Caki2 (cell line): ENCODE measurements around the gene MBD3. TPM values are rescaled to one million over a fixed set of nuclear protein-coding genes. Genes with fewer than 3 reads are reported as not detected.
A peak's percentile ranks its signal among the peaks of the same experiment; 100 is the strongest.
"Not testable (repeated sequence)": the region's sequence is repeated elsewhere in the genome, so short reads cannot be mapped to it uniquely, and the experiment has no call there.

Experiments
- DNase-seq: peaks from one replicate; pipeline ENCODE4 v3.0.0-alpha.2; 2015; ENCODE audit warnings: low read depth
- in situ Hi-C: cut with HindIII; loops from 2 replicates; pipeline ENCODE4 v1.10.0; 2016; ENCODE audit warnings: low sequenced_read_pairs, low pct_unique_long_range_greater_than_20kb, mixed read lengths
- total RNA-seq: library from RNA; depleted of rRNA; stranded (reverse); fragments of >200 nt; shearing (Covaris generic); gene quantifications from 2 replicates; pipeline ENCODE4 v1.2.3, GENCODE V29; 2014; ENCODE audit warnings: low replicate concordance; rRNA removed

Gene MBD3
- 65.2 and 100 TPM in 2 replicates for total RNA-seq

GRCh38 chr19:1592755-1593500, at the start of gene MBD3:
MBD3 (minus strand) TSS chr19:1592865; CDS start chr19:1592631, 234 bp downstream.
- DNase-seq = peak; percentile 77
- in situ Hi-C loops = no loop called here

GRCh38 chr19:1640893-1641448, 48.3 kb upstream of the MBD3 start:
- DNase-seq, in situ Hi-C loops: not testable (repeated sequence)

DNA sequence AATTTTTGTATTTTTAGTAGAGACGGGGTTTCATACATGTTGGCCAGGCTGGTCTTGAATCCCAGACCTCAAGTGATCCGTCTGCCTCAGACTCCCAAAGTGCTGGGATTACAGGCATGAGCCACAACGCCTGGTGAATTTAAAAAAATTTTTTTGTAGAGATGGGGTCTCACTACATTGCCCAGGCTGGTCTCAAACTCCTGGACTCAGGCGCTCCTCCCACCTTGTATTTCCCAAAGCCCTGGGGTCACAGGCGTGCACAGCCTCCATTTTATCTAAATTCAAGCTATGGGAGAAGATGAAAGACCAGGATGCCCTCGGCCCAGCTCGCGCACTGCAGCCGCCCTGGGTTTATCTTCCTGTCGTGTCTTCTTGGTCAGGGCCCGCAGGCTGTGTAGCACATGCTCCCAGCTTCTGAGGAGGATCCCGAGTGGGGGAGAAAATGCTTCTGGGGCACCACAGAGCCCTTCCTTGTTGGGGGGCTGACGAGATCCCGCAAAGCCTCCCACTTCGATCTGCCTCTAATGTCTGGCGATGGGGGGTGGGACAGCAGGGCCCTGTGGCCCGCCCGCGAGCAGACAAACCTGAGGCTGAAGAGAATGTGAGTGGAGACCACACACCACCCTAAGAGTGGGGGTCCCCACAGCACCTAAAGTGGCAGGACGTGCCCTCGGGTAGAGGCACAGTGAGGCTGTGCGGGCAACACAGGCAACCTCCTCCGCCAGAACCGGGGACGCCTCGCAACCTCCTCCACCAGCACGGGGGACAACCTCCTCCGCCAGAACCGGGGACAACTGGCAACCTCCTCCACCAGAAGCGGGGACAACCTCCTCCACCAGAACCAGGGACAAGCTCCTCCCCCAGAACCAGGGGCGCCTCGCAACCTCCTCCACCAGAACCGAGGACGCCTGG, 43.9 kb upstream of the MBD3 start:
- in situ Hi-C loops = no loop called here

GRCh38 chr19:1634938-1635243, 42.2 kb upstream of the MBD3 start:
- DNase-seq = no peak
- in situ Hi-C loops = no loop called here

More for the DNA sequence above, 43.9 kb upstream of the MBD3 start:
- no peak for DNase-seq

DNA sequence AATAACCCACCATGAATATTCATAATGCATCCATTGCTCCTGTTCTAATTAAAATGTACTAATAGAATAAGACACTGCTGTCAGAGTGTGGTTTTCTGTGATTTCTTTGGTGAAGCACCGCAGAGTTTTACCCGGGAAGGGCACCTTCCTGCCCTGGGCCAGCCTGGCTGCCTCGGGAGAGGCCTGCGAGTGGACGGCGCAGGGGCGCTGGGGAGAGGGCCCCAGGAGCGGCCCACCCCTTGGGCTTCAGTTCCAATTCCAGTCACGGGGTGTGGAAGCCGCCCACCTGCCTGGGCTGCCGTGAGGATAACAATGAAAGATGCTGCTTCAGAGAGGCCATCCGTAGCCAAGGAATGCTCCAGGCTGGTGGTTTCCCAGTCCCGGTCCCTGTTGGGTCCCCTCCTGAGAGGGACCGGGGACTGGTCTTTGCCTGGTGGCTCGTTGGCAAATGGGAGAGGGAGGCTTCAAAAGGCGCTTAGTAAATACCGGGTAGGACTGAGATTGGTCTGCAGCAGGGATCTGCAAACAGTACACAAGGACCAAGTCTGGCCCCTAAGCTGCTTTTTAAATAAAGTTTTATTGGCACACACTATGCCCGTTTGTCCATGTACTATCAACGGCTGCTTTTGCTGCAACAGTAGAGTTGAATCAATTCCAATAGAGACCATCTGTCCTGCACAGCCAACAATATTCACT, 41.7 kb upstream of the MBD3 start:
- DNase-seq = no peak
- in situ Hi-C loops = no loop called here

- in situ Hi-C loops = no loop called here
- no peak for DNase-seq
Measured at GRCh38 chr19:1633269-1633826, 40.7 kb upstream of the MBD3 start.

DNA sequence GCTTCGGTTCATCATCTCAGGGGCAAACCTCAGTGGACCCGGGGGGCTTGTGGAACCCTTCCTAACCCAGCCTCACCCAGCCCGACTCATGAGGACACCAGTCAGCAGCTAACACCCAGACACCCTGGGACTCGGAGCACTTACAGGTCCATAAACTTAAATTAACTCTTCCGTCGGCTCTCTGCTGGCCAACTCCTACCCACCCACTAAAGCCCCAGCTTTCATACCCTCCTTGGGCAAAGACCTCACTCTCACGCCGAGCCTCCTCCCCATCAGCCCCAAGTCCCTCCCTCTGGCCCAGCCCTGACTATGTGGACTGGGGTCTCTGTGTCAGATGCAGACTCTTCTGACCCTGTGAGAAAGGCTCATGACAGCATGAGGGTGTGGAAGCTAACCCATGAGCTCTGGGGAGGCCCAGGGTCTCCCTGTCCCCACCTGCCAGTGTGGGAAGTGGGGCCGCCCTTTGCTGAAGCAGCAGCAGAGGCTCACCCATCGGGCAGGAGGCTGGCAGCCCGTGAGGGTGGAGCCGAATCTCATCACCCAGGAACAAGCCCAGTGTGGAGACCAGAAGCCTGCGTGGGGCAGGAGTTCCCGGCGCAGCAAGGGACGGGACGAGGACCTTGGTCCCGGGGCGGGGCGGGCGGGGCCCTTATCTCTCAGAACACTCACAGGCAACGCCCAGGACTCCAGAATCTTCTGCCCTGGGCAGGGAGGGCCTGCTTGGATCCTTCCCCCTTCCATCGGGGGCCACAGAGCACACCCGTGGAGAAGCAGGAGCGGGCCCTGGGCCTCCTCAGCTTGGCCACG, 40.0 kb upstream of the MBD3 start:
- in situ Hi-C loops = no loop called here
- DNase-seq = no peak

DNA sequence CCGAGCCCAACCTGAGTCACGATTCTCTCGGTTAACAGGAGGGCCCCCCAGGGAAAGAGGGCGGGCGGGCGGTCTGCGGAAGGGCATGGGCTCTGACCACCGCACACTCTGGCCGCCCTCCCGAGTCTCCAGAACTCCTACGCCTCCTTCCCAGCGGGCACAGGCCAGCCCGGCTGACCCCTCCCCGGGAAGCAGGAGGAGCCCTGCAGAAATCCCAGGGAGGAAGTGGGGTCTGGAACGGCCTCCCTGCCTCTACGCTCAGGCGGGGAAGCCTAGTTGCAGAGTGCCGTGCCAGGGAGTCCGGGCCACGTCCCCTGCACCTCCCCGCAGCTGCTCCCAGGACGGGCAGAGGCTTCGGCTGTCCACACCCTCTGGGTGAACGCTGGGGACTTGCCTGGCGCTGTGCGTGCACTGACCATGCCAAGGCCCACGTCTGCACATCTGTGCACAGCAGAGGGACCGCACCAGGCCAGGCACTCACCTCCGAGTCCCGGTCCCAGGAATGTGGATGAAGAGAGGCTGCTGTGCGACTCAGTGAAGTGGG, 39.0 kb upstream of the MBD3 start:
- DNase-seq = no peak
- in situ Hi-C loops = no loop called here

DNA sequence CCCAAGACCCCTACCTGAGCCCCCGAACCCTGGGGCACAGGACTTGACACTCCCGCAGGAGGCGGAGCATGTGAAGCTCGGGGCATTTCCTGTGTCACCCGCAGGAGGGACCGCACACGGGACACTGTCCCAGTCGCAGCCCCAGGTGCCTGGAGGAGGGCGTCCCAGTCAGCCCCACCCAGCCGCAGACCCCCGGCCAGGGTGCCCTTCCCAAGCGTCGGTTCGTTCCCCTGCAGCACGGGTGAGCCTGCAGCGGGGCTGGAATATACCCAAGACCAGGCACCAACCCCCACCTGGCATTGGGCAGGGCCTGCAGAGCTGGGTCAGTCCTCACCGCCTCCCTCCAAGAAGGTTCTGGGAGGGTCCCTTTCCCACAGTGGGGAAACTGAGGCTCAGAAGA, 38.1 kb upstream of the MBD3 start:
- in situ Hi-C loops = no loop called here
- DNase-seq = no peak

- in situ Hi-C loops = no loop called here
- no peak for DNase-seq
Measured at GRCh38 chr19:1630012-1630411, 37.3 kb upstream of the MBD3 start.

GRCh38 chr19:1629256-1629808, 36.7 kb upstream of the MBD3 start:
- in situ Hi-C loops = no loop called here
- DNase-seq = no peak

DNA sequence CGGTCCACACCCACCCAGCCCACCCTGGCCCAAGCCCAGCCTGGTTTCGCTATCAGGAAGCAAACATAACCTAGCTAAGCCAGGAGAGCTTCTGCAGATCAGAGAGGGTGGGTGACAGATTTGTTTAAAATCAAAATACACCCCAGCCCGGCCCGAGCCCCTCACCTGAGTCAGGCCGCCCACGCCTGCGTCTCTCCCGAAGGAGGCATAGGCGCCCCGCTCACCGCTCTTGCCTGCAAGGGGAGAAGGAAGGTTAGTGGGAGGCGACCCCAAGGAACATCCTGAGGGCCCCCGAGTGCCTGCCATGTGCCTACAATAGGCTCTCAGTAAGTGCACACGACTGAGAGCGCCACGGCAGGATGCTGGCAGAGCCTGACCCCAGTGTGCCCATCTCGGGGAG, 34.5 kb upstream of the MBD3 start:
- in situ Hi-C loops = no loop called here
- DNase-seq = no peak

GRCh38 chr19:1626417-1627010, 33.8 kb upstream of the MBD3 start:
- in situ Hi-C loops = no loop called here

GRCh38 chr19:1624458-1624857, 31.8 kb upstream of the MBD3 start:
- in situ Hi-C loops = no loop called here
- DNase-seq = peak; percentile 12

More at GRCh38 chr19:1626417-1627010, 33.8 kb upstream of the MBD3 start:
- DNase-seq = no peak

DNA sequence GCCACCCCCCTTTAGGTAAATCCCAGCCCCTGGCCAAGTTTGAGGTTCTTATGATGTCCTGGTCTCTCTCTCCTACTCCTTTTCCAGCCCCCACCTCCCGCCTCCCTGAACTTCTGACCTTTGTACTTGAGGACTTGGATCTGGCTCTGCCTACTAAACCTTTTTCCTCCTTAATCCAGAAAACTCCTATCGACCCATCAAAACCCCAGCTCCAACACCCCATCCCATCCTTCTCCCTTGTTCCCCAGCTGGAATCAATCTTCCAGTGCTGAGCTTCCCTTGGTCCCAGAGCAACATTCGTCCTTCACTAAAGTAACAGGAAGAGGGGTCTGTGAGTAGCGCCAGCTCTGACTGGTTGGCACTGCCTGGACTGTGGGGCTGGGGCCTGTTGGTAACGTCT, 29.9 kb upstream of the MBD3 start:
- DNase-seq = no peak
- in situ Hi-C loops = no loop called here

DNA sequence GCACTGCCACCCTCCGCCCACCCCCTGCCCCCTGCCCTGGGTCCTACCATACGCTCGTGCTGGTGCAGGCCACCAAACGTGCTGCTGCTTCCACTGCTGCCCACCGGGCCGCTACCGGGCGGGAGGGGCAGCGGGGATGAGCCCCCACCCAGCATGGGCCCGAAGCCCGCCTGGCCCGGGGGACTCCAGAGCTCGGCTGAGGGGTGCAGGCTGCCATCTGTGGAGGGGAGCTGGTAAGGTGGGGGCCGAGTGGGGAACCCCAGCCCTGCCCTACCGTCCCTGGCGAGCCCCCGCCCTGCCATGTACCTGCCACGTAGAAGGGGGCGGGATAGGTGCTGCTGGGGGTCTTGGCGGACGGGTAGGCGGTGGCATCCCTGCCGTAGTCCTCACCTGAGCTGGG, 29.3 kb upstream of the MBD3 start:
- in situ Hi-C loops = no loop called here

GRCh38 chr19:1621574-1621973, 28.9 kb upstream of the MBD3 start:
- in situ Hi-C loops = no loop called here
- DNase-seq = no peak

More for the DNA sequence above, 29.3 kb upstream of the MBD3 start:
- DNase-seq = no peak
